ENCODE data around the gene EHD4. TPM values are rescaled to one million over a fixed set of nuclear protein-coding genes. Genes with fewer than 3 reads are reported as not detected.

The EHD4 gene
- polyA plus RNA-seq, 1 donor: 39.6 TPM

GRCh38 chr15:41881086-41881485 is 91.3 kb downstream of the EHD4 start:
- DNase-seq (ENCODE audit: low read depth): no peak

GRCh38 chr15:41880156-41880877 is 92.0 kb downstream of the EHD4 start:
- DNase-seq (ENCODE audit: low read depth): no peak

GRCh38 chr15:41879321-41879845 is 93.0 kb downstream of the EHD4 start:
- DNase-seq (ENCODE audit: low read depth): no peak

GRCh38 chr15:41878355-41878699 is 94.0 kb downstream of the EHD4 start:
- DNase-seq (ENCODE audit: low read depth): no peak

DNA sequence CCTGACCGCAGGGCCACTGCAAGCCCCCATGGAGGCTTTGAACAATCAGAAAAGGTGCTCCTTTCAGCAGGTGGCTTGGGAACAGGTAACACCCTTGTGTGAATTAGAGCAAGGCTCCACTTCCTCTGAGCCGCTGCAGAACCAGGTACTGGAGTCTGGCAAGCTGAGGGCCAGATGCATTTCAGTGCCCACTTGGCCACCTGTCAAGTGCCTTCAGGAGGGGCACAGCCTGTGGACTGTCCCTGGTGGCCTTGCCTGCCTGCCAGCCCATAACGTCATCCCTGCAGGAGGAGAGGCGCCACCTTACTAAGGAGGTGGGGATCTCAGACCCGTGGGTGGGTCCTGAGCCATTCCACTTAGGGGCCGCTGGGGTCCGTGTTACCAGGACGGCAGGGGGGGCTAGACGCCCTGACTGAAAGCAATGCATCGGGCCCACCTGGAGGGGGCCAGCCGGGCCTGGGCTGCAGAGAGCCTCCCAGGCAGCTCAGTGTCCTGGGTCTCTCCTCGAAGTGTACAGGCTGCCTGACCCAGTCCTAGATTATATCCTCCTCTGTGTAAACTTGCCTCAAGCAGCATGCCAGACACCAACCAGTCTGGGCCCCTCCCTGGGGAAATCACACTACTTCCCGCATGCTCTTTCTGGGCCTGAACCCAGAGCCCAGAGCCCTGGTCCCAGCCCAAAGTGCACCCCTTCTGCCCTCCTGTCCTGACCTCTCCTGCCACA is 94.6 kb downstream of the EHD4 start:
- no peak for DNase-seq (ENCODE audit: low read depth)

- no peak for DNase-seq (ENCODE audit: low read depth)
Measured at GRCh38 chr15:41876689-41877088, 95.7 kb downstream of the EHD4 start.

- DNase-seq (ENCODE audit: low read depth): no peak
Measured at GRCh38 chr15:41876007-41876406, 96.3 kb downstream of the EHD4 start.

GRCh38 chr15:41874736-41875135 is 97.6 kb downstream of the EHD4 start:
- DNase-seq (ENCODE audit: low read depth): no peak

DNA sequence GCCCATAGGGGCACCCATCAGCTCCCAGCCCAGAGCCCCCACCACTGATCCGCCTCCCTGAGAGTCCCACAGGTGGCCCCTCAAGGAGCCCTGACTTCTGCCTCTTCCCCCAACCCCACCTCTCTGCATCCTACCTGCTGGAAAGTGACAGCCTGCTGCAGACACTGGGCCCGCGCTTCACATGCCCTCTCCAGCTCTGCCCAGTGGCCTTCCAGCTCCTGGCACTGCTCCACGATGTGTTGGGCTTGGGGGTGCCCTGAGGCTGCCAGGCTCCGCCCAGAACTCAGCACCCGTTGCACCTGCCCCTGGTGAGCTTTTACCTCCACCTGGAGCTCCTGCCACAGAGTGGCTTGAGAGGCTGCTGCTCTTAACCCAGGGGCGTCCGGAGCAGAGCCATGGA is 98.6 kb downstream of the EHD4 start:
- no peak for DNase-seq (ENCODE audit: low read depth)

- no peak for DNase-seq (ENCODE audit: low read depth)
Measured at GRCh38 chr15:41872166-41872747, 100.1 kb downstream of the EHD4 start.

GRCh38 chr15:41871175-41871905 is 101.0 kb downstream of the EHD4 start:
- DNase-seq (ENCODE audit: low read depth): no peak

DNA sequence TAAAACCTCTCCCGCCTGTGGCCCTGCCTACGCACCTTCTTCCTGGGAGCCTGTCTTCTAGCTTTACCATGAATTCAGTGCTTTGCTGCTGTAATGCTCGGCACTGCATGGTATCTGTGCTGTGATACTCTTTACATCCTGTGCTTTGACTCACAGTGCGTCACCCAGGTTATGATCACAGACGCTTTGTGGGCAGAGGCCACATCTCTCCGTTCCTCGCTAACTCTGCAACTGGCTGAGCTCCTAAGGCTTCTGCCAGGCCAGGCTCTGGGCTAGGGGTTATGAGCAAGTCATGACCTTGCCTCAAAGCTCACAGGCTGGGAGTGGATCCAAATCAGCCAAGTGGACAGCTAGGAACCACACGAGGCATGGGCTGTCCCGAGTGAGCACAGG is 101.7 kb downstream of the EHD4 start:
- DNase-seq (ENCODE audit: low read depth): no peak

DNA sequence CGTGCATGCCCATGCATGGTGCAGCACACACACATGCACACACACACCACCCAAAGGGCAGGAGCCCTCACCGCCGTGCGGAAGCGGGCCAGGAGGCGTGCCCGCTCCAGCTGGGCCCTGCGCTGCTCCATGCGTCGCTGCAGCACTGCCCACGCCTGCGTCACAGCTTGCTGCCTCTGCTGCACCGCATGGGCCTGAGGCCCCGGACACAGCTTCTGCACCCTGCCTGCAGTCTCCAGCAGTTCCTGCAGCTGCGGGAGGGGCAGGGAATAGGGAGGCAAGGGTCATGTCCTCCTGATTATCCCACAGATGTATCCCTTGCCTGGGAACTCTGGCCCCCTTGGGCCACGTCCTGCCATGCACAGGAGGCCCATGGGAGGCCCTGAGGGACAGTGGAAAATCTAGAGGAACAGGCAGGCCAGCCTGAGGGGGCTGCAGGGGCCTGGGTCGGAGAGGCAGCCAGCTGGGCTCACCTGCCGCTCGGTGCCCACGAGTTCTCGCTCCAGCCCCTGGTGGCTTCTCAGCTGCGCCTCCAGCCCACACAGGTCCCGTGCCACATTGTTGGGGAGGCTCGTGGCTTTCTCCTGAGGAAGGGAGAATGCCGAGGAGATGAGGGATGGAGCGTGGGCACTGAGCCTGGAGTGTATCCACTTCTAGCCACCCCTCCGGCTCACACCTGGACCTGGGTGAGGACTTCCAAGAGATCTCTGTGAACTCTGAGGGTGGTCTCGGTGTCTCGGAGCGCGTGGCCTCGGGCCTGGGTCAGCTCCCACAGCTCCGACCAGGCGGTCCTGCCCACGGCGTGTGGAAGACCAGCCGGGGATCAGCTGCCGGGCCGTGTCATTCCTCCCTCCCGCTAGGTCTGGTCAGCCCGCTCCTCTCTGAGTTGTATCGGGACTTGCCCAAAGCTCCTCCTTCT is 102.3 kb downstream of the EHD4 start:
- no peak for DNase-seq (ENCODE audit: low read depth)

- DNase-seq (ENCODE audit: low read depth): no peak
Measured at GRCh38 chr15:41868321-41868720, 104.0 kb downstream of the EHD4 start.

GRCh38 chr15:41866872-41867579 is 105.3 kb downstream of the EHD4 start:
- DNase-seq (ENCODE audit: low read depth): no peak

DNA sequence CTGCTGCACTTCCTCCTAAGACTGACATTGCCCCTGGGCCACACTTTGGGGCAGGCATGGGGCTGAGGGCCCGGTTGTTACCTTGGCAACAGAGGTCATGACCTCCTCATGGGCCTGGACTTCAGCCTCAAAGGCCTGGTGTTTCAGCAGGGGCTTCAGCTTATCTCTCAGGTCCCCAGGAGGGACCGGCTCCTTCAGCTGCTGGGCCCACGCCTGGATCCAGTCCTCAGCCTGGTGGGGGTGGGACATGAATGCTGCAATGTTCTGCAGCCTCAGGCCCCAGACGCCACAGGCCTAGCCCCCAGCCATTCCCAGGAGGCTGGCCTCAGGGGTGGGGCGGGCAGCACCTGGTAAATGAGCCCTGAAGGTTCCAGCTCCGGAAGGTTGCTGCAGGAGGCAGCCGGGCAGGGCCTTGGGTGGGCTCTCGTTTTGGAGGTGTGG is 106.1 kb downstream of the EHD4 start:
- no peak for DNase-seq (ENCODE audit: low read depth)

GRCh38 chr15:41865490-41866055 is 106.8 kb downstream of the EHD4 start:
- DNase-seq (ENCODE audit: low read depth): no peak

GRCh38 chr15:41862515-41863116 is 109.7 kb downstream of the EHD4 start:
- DNase-seq (ENCODE audit: low read depth): no peak

DNA sequence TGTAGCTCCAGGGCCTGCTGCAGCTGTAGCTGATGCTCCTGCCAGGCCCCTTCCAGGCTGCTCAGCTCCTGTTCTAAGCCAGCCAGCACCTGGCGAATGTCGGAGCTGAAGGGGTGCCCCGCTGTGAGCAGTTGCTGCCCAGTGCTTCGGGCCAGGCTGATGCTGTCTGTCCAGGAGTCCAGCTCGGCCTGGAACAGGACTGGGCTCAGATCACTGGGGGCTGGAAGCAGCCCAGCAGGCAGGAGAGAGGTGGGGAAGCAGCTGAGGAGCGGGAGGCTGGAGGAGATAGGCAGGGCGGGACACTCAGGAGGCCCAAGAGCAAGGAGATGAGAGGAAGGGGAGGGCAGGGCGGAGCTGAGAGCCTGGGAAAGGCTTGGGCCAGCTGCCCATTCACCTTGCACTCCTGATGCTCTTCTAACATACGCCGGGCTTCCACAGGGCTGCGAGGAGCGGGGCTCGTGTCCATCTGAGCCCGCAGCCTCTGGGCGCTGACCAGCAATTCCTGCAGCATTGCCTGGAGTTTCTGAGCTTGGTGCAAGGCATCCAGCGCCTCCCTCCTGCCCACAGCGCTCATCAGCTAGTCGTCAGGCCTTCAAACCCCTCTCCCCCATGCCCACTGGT is 110.5 kb downstream of the EHD4 start:
- no peak for DNase-seq (ENCODE audit: low read depth)

Data from forelimb muscle (tissue), 1 donor.